Kidney (tissue), 14 donors: Measurements from ENCODE around the gene LPCAT4. TPM values are rescaled to one million over a fixed set of nuclear protein-coding genes. Genes with fewer than 3 reads are reported as not detected.

Source experiments
- DNase-seq, 5 donors: peaks; one replicate each; pipeline ENCODE4 v3.0.0-alpha.2; 2013 to 2020
- FAIRE-seq: peaks from 2 replicates; lab custom pipeline; 2012; peaks lifted over from hg19 to GRCh38; lab: Jason Lieb, UNC
- H3K27ac ChIP-seq, 2 donors: one replicate each; pipeline ENCODE4 v1.7.0; 2013; ENCODE audit warnings: low read depth in 2 of 2, low read length in 2 of 2, inconsistent platforms in 1 of 2
- H3K27me3 ChIP-seq: one replicate; pipeline ENCODE4 v1.7.1; 2013; ENCODE audit warnings: low read length, inconsistent platforms; ENCODE audit not compliant: control insufficient read depth, insufficient read depth
- H3K36me3 ChIP-seq, 3 donors: one replicate each; pipeline versions ENCODE4 v1.7.0 to v1.7.1; 2013; ENCODE audit warnings: low read length in 3 of 3, control low read depth in 1 of 3, inconsistent platforms in 1 of 3; ENCODE audit not compliant: insufficient read depth in 3 of 3, control insufficient read depth in 2 of 3
- H3K4me1 ChIP-seq, 3 donors: one replicate each; pipeline versions ENCODE4 v1.7.0 to v1.7.1; 2013; ENCODE audit warnings: low read length in 3 of 3, inconsistent platforms in 1 of 3, low read depth in 1 of 3; ENCODE audit not compliant: control insufficient read depth in 2 of 3, insufficient read depth in 2 of 3
- H3K4me3 ChIP-seq, 3 donors: one replicate each; pipeline versions ENCODE4 v1.7.0 to v1.8.1; 2013; ENCODE audit warnings: low read length in 3 of 3, control low read depth in 1 of 3, inconsistent platforms in 1 of 3
- H3K9ac ChIP-seq, 3 donors: one replicate each; pipeline versions ENCODE4 v1.7.0 to v1.7.1; 2013; ENCODE audit warnings: low read length in 3 of 3, control low read depth in 1 of 3, inconsistent platforms in 1 of 3
- H3K9me3 ChIP-seq, 3 donors: one replicate each; pipeline versions ENCODE4 v1.7.0 to v1.7.1; 2013; ENCODE audit warnings: low read length in 3 of 3, control low read depth in 1 of 3, inconsistent platforms in 1 of 3; ENCODE audit not compliant: control insufficient read depth in 2 of 3, insufficient read depth in 1 of 3
- CTCF ChIP-seq: IDR thresholded peaks from 3 replicates; pipeline ENCODE4 v1.5.1; 2012; ENCODE audit warnings: mild to moderate bottlenecking, moderate library complexity, borderline replicate concordance; ENCODE audit not compliant: insufficient read depth; ENCODE audit errors: extremely low read depth
- intact Hi-C: fragments of 100-400 bp; cut with DNase I; formaldehyde crosslinking; loops from one replicate; pipeline ENCODE4 v1.11.1; 2022
- polyA plus RNA-seq: library from polyadenylated mRNA; stranded (reverse); fragments of 350-450 nt; fragmentation: Illumina TruSeq; extraction: RNeasy Lipid Tissue Mini Kit (QIAGEN cat#74804); gene quantifications from one replicate; pipeline ENCODE4 v1.2.3, GENCODE V29; 2014; ENCODE audit warnings: low read depth, low replicate concordance; ENCODE audit not compliant: insufficient read depth
- total RNA-seq: library from RNA; stranded (reverse); fragmentation: NEBNext Ultra II Directional; extraction: Animal tissue kit (Norgen Biotek cat#: 25700); gene quantifications from one replicate; pipeline ENCODE4 v1.2.1, GENCODE V29; 2021
- donor health status: control.
- donor health status: control.
- donor health status: control.
- donor health status: control.
- donor health status: control.
- donor health status: DM: yes; HTN: yes; CAD: no.
- donor health status: Normal renal cell carcinoma (clear cell type).

Gene LPCAT4
- total and polyA plus RNA-seq, 2 donors from 2014 or later, result 22.5 to 37.5 TPM

- Histone ChIP-seq H3K36me3 (no peaks in the 10 kb centered on the region), H3K4me3 (no peak overlapping the region), H3K9ac (no peak overlapping the region), H3K9me3 (no peaks in the 10 kb centered on the region), H3K27me3 (no peaks in the 10 kb centered on the region), H3K4me1 (peaks cover 0 to 9% (median 0%) of the 10 kb centered on the region in 3 donors), H3K27ac (no peak overlapping the region)
- intact Hi-C loops, result no loop called here
- TF ChIP-seq CTCF, result no peak
- DNase-seq (no peak), FAIRE-seq (no peak)
These were observed 4.8 kb downstream of the LPCAT4 start for GRCh38 chr15:34362047-34362773.

- H3K36me3 ChIP-seq, result no peaks in the 10 kb centered on the region
- H3K9ac ChIP-seq, result no peak overlapping the region
- no peak for DNase-seq
- peaks cover 0 to 9% (median 0%) of the 10 kb centered on the region in 3 donors for H3K4me1 ChIP-seq
- no peak for TF ChIP-seq CTCF
- intact Hi-C loops, result no loop called here
- no peaks in the 10 kb centered on the region for H3K27me3 ChIP-seq
- H3K27ac ChIP-seq, result no peak overlapping the region
- H3K9me3 ChIP-seq, result no peaks in the 10 kb centered on the region
- no peak for FAIRE-seq
- H3K4me3 ChIP-seq, result no peak overlapping the region
These were observed 5.7 kb downstream of the LPCAT4 start for GRCh38 chr15:34361278-34361677.

DNA sequence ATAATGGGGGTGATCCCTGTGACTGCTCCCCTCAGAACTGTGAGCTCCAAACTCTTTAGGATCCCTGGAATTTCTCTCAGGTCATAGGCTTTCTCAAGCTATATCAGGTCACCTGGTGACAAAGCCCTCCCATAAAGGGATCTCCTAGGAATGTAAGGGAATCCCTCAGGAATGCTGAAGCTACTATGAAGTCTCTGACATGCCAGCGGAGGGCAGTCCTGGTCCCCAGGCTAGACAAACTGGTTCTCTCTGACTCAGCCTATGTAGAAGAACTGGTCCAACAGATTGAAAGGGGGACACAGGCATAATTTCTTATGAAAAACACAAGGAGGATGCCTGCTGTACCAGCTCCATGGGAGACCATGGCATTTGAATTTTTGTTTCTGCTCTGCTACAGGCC lies 6.7 kb downstream of the LPCAT4 start:
- intact Hi-C loops, result no loop called here
- H3K4me1 ChIP-seq, result peaks cover 0 to under 1% (median 0%) of the 10 kb centered on the region in 3 donors
- no peak for TF ChIP-seq CTCF
- H3K9me3 ChIP-seq, result no peaks in the 10 kb centered on the region
- H3K4me3 ChIP-seq, result no peak overlapping the region
- DNase-seq (no peak), FAIRE-seq (no peak)
- H3K27ac ChIP-seq, result no peak overlapping the region
- no peaks in the 10 kb centered on the region for H3K27me3 ChIP-seq
- no peaks in the 10 kb centered on the region for H3K36me3 ChIP-seq
- H3K9ac ChIP-seq, result no peak overlapping the region
